ENCODE data around the gene SEMA3D.

Gene SEMA3D

GRCh38 chr7:84946549-84946948, 240.3 kb downstream of the SEMA3D start:
- no peak for FAIRE-seq
- no peak for DNase-seq (ENCODE audit: insufficient read length, low spot score)
- TF ChIP-seq TAF1 (IDR thresholded peaks at IDR 0.05; ENCODE audit: low read depth, low read length), result no peak
- no peak for TF ChIP-seq POLR2AphosphoS5 (IDR thresholded peaks at IDR 0.05; ENCODE audit: low read depth, low read length)
- TF ChIP-seq POLR2A (IDR thresholded peaks at IDR 0.05; ENCODE audit: low read depth, low read length), result no peak
- TF ChIP-seq SPI1 (IDR thresholded peaks at IDR 0.05; ENCODE audit: low read depth, low read length), result no peak
- TF ChIP-seq PAX5 (IDR thresholded peaks at IDR 0.05; ENCODE audit: insufficient read depth, low read length, severe bottlenecking), result no peak
- TF ChIP-seq POU2F2 (IDR thresholded peaks at IDR 0.05; ENCODE audit: low read depth, low read length), result no peak

All from GM12891 (cell line).